Pancreas (tissue), 10 donors: ENCODE data around the gene RASA1. TPM values are rescaled to one million over a fixed set of nuclear protein-coding genes. Genes with fewer than 3 reads are reported as not detected.

Experiments used
- ATAC-seq, 4 donors: fragments of 200-7000 bp; cut with Tn5 transposase; one replicate each; pipeline versions ENCODE4 v1.8.0 to v1.9.1; 2020; ENCODE audit warnings: mild to moderate bottlenecking in 4 of 4, moderate library complexity in 4 of 4
- DNase-seq, 6 donors: peaks; one replicate each; pipeline ENCODE4 v3.0.0-alpha.2; 2020
- FAIRE-seq: peaks from 2 replicates; lab custom pipeline; 2012; peaks lifted over from hg19 to GRCh38; lab: Jason Lieb, UNC
- H3K27ac ChIP-seq, 4 donors: fragments of 200-600 bp; sonication (generic); 1 replicate in 3 of 4; 2 replicates in 1 of 4; pipeline versions ENCODE4 v1.5.0 to v1.8.0; 2020
- H3K27me3 ChIP-seq, 4 donors: fragments of 200-600 bp; one replicate each; pipeline ENCODE4 v1.8.0; 2021
- H3K36me3 ChIP-seq, 3 donors: fragments of 200-600 bp; sonication (generic) in 1 of 3; one replicate each; pipeline versions ENCODE4 v1.5.0 to v1.8.0; 2020 to 2021
- H3K4me1 ChIP-seq, 3 donors: fragments of 200-600 bp; one replicate each; pipeline ENCODE4 v1.8.0; 2021
- H3K4me3 ChIP-seq, 4 donors: fragments of 200-600 bp; sonication (generic) in 2 of 4; one replicate each; pipeline versions ENCODE4 v1.5.0 to v1.8.0; 2020 to 2021
- H3K9me3 ChIP-seq, 4 donors: fragments of 200-600 bp; one replicate each; pipeline ENCODE4 v1.8.0; 2021
- CTCF ChIP-seq, 4 donors: fragments of 200-600 bp; sonication (generic) in 3 of 4; IDR thresholded peaks; one replicate each; pipeline versions ENCODE4 v1.5.0 to v1.8.0; 2021; ENCODE audit warnings: antibody characterized with exemption in 4 of 4
- WGBS, 2 donors: extraction: QIAGEN DNeasy Blood & Tissue Kit; methylation state at CpG; one replicate each; pipeline ENCODE4 v1.1.7; 2013; 5-methylcytosine and 5-hydroxymethylcytosine counted together
- intact Hi-C, 3 donors: fragments of 100-400 bp; cut with DNase I; formaldehyde crosslinking; loops; one replicate each; pipeline versions ENCODE4 v1.11.1 to v1.14.2; 2022
- polyA plus RNA-seq, 2 donors: library from polyadenylated mRNA; stranded (reverse); fragments of 200-250 nt; gene quantifications; one replicate each; pipeline ENCODE4 v1.2.3, GENCODE V29; 2013
- total RNA-seq, 6 donors: library from RNA; stranded (reverse); fragmentation: NEBNext Ultra II Directional in 4 of 6; extraction: Animal tissue kit (Norgen Biotek cat#: 25700) in 4 of 6; gene quantifications; one replicate each; pipeline versions ENCODE4 v1.2.1 to v1.2.4, GENCODE V29; 2021 to 2023
- donor health status: healthy with polysubstance abuse.
- donor health status: DM: no; HTN: no; CAD: no; lungs with moderate emphysema.
- donor health status: DM: no; HTN: no; CAD: no.
- donor health status: control.
- donor health status: control.
- donor health status: Bipolar disorder and iron deficiency.
- donor health status: DM: yes; HTN: yes; CAD: no.
- donor health status: DM: no; HTN: no; CAD: no.
- donor health status: DM: no; HTN: no; CAD: no.
- donor health status: DM: yes; HTN: yes; CAD: no.

Gene RASA1
- total and polyA plus RNA-seq, 8 donors: 5.2 to 17.7 (median 9.9) TPM

DNA sequence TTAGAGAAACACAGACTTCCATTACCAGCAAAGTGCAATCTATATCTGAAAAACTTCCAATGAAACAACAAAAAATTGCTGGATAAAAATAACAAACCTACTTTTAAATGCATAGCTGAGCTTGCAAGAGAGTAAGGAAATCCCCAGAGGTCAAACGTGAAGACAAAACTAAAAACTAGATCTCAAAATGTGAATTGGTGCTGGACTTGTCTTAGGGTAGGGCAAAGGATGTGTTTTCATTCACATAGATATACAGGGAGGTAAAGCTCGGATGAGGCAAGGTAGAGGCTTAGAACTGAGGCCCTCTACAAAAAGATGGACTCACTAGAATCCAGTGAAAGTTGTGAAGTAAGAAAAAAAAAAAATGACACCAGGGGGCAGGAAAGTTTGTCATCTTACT is 13.6 kb upstream of the RASA1 start:
- 72 to 73% methylated on average over 2 of the region's 2 CpGs for WGBS, 2 donors
- ATAC-seq (no peak), FAIRE-seq (no peak)

GRCh38 chr5:87258507-87258906 is 9.2 kb upstream of the RASA1 start:
- DNase-seq: no peak
- intact Hi-C loops: no loop called here

More for the DNA sequence above, 13.6 kb upstream of the RASA1 start:
- Histone ChIP-seq H3K36me3 (no peaks in the 10 kb centered on the region), H3K27ac (no peak overlapping the region), H3K4me1 (no peaks in the 10 kb centered on the region), H3K9me3 (no peaks in the 10 kb centered on the region), H3K4me3 (no peak overlapping the region), H3K27me3 (no peaks in the 10 kb centered on the region)
- intact Hi-C loops: no loop called here
- no peak for TF ChIP-seq CTCF (IDR thresholded peaks at IDR 0.05)
- DNase-seq: no peak

GRCh38 chr5:87260604-87261192 is 7.0 kb upstream of the RASA1 start:
- no peak for DNase-seq
- intact Hi-C loops: no loop called here
- H3K27ac ChIP-seq: no peak overlapping the region
- WGBS, 2 donors: 58 to 64% methylated on average over 4 of the region's 4 CpGs
- no peak for ATAC-seq
- FAIRE-seq: no peak
- no peaks in the 10 kb centered on the region for H3K27me3 ChIP-seq
- H3K4me3 ChIP-seq: no peak overlapping the region
- no peaks in the 10 kb centered on the region for H3K36me3 ChIP-seq
- H3K4me1 ChIP-seq: no peaks in the 10 kb centered on the region
- no peak for TF ChIP-seq CTCF (IDR thresholded peaks at IDR 0.05)
- H3K9me3 ChIP-seq: no peaks in the 10 kb centered on the region

More at GRCh38 chr5:87258507-87258906, 9.2 kb upstream of the RASA1 start:
- no peak for FAIRE-seq
- Histone ChIP-seq H3K4me3 (no peak overlapping the region), H3K4me1 (no peaks in the 10 kb centered on the region), H3K27ac (no peak overlapping the region), H3K9me3 (no peaks in the 10 kb centered on the region), H3K27me3 (no peaks in the 10 kb centered on the region), H3K36me3 (no peaks in the 10 kb centered on the region)
- 79 to 97% methylated on average over 1 of the region's 1 CpG for WGBS, 2 donors
- TF ChIP-seq CTCF (IDR thresholded peaks at IDR 0.05): no peak
- ATAC-seq: no peak

GRCh38 chr5:87263498-87263897 is 4.2 kb upstream of the RASA1 start:
- no peaks in the 10 kb centered on the region for H3K36me3 ChIP-seq
- ATAC-seq (no peak), FAIRE-seq (no peak), DNase-seq (no peak)
- H3K27me3 ChIP-seq: no peaks in the 10 kb centered on the region
- no peak overlapping the region for H3K4me3 ChIP-seq
- 88 to 91% methylated on average over 3 of the region's 3 CpGs for WGBS, 2 donors
- no peak for TF ChIP-seq CTCF (IDR thresholded peaks at IDR 0.05)
- H3K4me1 ChIP-seq: peaks cover 0 to 5% (median 0%) of the 10 kb centered on the region in 3 donors
- H3K27ac ChIP-seq: no peak overlapping the region
- intact Hi-C loops: no loop called here
- H3K9me3 ChIP-seq: no peaks in the 10 kb centered on the region

DNA sequence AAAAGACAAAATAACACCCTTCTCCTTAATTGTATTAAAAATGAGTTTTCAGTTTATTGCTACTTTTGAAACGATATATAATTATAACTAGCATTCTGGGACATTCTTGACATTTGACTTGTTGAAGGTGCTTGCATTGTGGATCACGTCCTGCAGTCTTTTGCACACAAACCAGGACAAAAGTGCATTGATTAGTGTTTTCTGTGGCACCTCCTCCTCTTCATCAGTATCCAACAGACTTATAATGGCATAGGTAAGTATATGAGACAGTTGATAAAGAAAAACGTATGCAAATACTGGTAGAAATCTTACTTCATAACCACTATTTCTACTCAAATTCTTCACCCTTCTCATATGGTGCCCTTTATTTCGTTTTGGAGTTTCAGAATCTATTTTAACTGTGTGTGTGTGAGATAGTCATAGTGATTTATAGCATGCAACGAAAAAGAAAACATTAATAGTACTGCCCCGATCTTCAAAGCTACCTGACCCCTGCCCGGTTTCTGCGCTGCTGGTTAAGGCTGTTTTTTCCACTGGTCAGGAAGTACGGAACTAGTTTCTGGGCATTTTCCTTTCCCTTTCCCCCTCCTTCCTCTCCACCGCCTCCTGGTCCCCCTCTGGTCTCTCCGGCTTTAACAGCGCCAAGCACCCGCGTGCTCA is 639 bp upstream of the RASA1 start:
- H3K4me3 ChIP-seq: peak overlapping the region; percentile 87 to 97 (median 90)
- intact Hi-C loops: no loop called here
- ATAC-seq (peak in 2 of 4 donors; percentile 44 to 57), DNase-seq (no peak), FAIRE-seq (no peak)
- H3K27me3 ChIP-seq: no peaks in the 10 kb centered on the region
- TF ChIP-seq CTCF (IDR thresholded peaks at IDR 0.05): no peak
- H3K36me3 ChIP-seq: no peaks in the 10 kb centered on the region
- H3K4me1 ChIP-seq: peaks cover 0 to 8% (median 6%) of the 10 kb centered on the region in 3 donors
- 2 to 3% methylated on average over 14 of the region's 14 CpGs for WGBS, 2 donors
- H3K27ac ChIP-seq: peak overlapping the region; percentile 82 to 95 (median 92)
- H3K9me3 ChIP-seq: no peaks in the 10 kb centered on the region
